Activated T-cell treated with anti-CD3 and anti-CD28 coated beads for 48 hours (primary cell): ENCODE results near the gene KSR2.
"Not testable (repeated sequence)": the region's sequence is repeated elsewhere in the genome, so short reads cannot be mapped to it uniquely, and the experiment has no call there.

Source experiments
- DNase-seq: peaks from one replicate; pipeline ENCODE4 v3.0.0-alpha.2; 2020; ENCODE audit warnings: low read depth

KSR2 gene

DNA sequence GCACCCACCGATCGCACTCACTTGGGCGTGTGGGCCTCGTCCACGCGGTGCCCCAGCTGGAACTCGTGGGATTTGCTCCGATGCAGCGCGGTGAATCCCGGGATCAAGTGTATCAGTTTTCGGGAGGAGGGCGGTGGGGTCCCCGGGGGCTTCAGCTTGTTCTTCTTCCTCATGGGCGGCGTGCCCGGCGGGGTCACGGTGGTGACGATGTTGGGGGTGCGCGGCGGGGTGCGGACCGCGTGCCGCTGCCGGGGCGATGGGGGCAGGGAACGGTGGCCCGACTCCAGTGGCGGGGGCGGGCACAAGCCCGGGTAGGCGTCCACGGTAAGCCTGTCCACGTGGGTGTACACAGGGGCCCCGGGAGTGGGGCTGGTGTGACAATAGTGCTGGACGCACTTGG, 207.8 kb downstream of the KSR2 start:
- no peak for DNase-seq

DNA sequence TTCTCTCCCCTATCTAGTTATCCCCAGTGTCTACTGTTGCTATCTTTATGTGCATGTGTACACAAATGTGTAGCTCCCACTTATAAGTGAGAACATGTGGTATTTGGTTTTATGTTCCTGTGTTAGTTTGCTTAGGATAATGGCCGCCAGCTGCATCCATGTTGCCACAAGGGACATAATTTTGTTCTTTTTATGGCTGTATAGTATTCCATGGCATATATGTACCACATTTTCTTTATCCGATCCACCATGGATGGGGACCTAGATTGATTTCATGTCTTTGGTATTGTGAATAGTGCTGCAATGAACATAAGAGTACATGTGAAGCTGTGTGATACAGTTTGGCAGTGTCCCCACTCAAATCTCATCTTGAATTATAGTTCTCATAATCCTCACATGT, 218.1 kb downstream of the KSR2 start:
- no peak for DNase-seq

DNA sequence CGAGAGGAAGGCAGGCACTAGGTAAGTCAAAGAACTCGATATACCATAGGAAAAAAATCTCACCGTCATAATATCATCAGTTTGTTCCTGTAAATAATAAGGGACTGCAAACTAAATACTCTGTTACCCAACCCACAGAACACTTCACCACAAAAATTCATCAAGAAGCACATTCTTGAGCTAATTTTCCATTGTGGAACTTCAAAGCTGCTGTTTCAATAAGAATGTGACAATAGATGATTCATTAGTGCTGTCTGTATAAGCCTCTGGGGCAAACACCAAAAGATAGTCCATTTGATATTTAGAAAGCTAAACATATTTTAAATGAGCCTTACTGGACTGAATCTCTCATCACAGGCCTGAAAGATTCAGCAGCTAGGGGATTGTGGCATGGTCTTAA, 219.4 kb downstream of the KSR2 start:
- DNase-seq = no peak

DNA sequence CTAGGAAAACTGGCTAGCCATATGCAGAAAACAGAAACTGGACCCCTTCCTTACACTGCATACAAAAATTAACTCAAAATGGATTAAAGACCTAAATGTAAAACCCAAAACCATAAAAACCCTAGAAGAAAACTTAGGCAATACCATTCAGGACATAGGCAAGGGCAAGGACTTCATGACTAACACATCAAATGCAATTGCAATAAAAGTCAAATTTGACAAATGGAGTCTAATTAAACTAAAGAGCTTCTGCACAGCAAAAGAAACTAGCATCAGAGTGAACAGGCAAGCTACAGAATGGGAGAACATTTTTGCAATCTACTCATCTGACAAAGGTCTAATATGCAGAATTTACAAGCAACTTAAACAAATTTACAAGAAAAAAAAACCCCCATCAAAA, 222.4 kb downstream of the KSR2 start:
- not testable (repeated sequence) for DNase-seq

DNA sequence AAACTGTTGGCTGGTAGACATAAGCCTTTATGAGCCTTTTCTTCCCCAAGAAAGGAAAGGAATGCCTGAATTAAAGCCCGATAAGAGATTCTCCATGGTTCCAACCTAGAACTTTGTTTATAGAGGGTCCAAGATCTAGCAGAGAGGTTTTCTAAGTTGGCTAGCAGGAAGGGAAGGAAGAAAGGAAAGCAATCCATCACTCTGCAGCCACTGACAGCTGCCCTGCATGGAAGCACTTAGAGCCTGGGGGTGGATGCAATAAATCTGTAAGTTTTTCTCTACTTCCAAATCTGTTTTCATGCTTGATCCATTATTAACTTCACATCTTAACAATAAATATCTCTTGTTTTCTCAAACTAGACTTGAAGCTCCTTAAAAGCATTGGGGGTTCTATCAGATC, 224.4 kb downstream of the KSR2 start:
- no peak for DNase-seq

DNA sequence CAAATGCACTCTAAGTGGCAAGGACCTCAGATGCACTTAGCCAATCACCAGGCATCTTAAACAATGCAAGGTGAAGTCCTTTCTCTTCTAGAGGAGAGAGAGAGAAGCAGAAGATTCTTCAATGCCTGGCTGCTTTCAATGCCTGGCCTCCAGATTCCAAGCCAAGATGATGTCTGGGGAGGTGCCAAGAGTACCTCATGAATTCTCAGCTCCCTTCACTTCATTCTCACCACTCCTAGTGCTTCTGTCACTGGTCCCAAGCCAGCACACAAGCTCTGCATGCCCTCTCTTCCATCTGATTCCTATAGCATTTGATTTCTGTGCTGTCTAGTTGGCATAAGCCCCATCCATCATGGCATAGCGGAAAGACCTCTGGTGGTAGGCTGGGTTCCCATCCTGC, 225.0 kb downstream of the KSR2 start:
- no peak for DNase-seq

DNA sequence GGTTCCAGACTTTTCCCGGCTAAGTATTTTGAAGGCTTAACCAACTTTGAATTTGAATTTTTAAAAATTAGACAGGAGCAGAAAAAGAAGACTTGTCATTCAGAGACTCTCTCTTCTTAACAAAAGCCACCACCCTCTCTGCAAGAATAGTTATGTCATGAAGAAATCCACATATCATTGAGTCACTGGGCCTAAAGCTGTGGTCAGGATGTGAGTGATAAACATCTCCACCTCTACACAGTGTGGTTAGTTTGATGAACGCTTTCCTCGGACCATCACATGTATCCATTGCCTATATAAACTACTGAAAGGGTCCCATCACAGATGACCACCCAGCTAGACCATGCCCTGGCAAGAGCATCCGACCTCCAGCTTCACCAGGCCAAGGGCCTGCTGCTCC, 226.1 kb downstream of the KSR2 start:
- no peak for DNase-seq

DNA sequence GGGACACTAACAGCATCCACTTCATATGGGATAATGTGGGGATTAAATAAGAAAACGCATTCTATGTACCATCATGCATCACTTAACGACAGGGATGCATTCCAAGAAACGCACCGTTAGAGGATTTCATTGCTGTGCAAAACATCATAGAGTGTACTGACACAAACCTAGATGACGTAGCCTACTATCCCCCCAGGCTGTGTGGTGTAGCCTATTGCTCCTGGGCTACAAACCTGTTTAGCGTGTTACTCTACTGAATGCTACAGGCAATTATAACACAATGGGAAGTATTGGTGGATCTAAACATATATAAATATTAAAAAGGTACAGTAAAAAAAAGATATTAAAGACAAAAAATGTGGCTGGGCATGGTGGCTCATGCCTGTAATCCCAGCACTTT, 230.6 kb downstream of the KSR2 start:
- DNase-seq = no peak

DNA sequence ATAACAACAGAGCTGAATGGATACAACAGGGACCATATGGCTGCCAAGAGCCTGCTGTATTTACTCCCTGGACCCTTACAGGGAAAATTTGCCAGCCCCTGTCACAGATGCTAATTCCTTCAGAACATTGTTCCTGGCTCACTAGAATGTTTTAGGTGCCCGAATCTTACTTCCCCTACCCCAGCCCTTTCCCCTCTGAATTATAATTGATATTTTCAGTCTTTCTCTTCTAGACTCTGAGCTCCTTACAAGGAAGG, 235.3 kb downstream of the KSR2 start:
- no peak for DNase-seq

DNA sequence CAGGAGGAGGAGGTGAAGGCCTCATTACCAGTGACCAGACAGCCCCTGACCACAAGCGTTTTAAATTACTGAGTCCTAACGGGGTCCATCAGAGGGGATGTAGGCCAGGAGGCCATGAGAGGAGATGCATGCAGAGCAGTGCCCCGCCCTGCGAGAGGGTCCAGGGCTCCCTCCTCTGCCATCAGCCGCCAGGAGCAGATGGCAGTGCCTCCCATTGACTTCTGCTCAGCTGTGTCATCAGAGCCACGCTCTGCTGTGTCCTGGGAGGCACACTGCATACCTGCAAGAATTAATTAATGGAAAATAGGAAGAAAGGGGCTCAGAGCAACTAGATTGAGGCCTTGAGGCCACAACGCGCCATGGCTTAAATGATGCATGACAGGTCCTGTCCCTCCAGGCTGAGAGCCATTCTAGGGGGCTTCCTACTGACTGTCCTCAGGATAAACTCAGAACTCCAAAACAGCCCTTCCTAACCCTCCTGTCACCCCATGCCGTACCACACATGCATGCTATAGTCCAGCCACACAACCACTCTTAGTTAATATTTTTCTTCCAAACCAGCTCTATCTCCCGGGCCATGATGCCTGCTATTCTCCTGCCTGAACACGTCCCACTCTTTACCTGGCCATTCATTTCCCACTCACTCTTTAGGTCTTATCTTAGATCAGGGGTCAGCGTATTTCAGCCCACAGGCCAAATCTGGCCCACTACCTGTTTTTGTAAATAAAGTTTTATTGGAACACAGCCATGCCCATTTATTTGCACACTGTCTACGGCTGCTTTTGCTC, 235.8 kb downstream of the KSR2 start:
- DNase-seq = no peak

DNA sequence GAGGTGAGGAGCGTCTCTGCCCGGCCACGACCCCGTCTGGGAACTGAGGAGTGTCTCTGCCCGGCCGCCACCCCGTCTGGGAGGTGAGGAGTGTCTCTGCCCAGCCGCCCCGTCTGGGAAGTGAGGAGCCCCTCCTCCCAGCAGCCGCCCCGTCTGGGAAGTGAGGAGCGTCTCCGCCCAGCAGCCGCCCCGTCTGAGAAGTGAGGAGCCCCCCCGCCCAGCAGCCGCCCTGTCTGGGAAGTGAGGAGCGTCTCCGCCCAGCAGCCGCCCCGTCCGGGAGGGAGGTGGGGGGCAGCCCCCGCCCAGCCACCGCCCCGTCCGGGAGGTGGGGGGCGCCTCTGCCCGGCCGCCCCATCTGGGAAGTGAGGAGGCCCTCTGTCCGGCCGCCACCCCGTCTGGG, 237.7 kb downstream of the KSR2 start:
- DNase-seq = not testable (repeated sequence)

DNA sequence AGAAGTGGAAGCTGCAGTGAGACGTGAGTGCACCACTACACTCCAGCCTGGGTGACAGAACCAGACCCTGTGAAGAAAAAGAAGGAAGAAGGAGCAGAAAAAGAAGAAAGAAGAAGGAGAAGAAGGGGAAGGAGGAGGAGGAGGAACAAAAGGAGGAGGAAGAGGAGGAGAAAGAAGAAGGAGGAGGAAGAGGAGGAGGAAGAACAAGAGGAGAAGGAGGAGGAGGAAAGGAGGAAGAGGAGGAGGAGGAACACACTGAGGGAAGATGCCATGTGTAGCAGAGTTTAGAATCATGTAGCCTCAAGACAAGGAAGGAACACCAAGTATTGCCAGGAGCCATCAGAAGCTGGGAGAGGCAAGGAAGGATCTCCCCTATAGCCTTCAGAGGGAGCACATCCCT, 241.5 kb downstream of the KSR2 start:
- no peak for DNase-seq

DNA sequence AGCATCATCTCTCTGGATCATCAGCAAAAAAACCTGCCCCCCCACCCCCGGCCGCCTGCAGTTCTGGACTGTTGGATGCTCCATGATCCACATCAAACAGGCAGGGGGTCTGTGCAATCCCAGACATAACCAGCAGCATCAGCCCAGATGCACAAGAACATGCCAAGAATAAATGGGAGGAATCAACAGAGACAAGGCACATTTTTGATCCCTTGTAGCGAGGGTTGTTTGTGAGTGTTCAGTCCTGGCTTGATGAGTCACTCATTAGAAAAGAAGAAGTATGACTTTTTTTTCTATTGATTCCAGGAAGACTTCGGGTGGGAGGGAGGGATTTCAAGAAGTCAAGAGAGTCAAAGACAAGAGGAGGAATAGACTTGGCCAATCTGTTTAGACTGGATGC, 244.2 kb downstream of the KSR2 start:
- no peak for DNase-seq

DNA sequence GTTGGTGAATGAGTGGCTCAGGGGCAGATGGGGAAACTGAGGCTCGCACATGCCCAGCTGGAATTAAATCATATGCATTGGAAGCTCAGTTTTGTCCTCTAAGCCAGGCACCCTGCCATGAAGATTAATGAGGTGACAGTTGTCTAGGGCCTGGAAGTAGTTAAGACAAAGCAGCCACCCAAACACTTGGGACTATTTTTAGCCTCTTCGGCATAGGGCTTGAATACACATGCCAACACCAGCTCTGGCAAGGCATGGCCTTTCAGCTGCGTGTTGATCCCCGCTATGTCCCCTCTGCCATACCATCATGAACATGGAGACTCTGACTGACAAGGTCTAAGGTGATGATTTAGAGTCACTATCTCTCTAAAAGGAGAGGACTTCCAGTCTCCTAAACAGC, 250.2 kb downstream of the KSR2 start:
- DNase-seq = no peak

DNA sequence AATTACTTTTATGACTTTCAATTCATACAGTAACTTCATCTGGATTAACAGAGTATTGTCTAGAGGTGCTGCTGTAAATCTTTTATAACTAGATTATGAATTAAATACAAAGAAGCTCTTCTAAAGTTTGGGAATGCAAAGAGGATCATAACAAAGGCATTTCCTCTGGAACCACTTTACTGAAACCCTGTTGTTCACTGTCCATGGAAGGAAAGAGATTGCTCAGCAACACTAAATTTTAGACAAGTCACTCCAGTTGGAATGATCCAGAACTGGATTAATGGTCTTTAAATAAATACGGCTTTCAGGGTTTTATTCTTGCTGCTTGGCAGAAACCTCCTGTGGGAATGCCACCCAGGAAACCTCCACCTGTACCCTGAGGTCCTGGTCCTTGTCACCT, 250.6 kb downstream of the KSR2 start:
- no peak for DNase-seq

DNA sequence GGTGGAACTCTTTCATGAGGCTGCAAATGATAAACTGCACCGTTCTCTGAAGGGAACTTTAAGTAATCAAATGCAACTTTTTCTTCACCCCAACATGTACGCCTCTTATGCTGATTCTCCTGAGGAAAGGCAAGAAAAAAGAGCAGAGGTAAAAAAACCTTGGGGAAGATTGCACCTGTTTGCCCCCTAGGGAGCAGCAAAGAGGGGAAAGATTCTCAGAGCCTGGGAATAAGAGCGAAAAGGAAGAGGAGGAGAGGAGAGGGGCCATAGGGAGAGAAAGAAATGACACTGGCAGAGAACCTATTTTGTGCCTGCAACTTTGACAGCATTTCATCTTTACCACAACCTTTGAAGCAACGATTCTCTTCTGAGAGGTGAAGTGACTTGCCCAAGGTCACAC, 254.6 kb downstream of the KSR2 start:
- no peak for DNase-seq

DNA sequence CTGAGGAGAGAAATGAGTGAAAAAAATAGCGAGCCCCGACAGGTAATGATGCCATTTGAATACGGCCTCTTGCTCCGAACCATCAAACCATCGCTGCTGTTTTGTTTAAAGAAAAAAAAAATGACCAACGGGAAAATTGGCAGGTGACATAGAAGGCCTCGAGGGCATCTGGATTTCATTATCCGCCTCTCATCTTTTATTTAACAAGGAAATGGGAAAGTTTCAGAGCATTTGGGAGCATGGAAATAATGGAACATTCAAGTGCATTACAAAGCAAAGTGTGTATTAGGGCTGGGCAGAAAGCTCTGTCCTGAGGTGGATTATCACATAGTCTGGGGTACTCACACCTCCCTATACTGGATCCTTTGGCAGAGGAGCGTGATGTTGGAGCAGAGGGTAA, 258.7 kb downstream of the KSR2 start:
- no peak for DNase-seq

DNA sequence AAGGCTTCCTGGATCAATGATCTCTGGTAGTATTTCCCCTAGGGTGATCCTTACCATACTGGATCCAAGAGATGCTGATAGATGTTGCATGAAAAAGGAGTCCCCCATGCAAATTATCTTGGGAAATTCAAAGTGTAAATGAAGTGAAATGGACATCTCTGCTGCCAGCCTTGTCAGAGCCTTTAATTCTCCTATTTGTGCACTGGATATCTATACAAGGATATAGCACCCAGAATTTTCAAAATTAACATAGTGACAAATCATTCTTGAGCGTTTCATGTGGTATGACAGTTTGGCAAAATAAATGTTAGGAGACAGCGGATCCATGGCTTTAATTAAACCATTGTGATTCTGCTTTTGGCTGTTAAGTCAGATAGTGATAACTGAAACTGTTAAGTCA, 260.9 kb downstream of the KSR2 start:
- DNase-seq = no peak

DNA sequence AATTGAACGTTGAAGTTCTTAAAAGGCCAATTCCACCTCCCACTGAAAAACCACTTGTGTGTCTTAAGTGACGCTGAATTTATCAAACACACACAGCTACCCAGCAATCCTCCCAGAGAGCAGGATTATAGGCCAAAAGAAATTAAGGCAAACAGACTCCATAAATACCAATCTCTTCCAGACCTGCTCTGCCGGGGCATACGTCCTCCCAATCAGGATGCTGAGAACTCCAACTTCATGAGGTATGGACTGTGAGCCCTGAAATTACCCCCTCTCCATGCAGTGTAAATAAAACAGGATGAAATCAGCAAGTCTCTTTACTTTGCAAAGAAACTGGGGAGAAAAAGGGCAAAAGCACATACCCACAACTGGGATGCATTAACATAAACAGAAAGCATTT, 265.2 kb downstream of the KSR2 start:
- DNase-seq = no peak

DNA sequence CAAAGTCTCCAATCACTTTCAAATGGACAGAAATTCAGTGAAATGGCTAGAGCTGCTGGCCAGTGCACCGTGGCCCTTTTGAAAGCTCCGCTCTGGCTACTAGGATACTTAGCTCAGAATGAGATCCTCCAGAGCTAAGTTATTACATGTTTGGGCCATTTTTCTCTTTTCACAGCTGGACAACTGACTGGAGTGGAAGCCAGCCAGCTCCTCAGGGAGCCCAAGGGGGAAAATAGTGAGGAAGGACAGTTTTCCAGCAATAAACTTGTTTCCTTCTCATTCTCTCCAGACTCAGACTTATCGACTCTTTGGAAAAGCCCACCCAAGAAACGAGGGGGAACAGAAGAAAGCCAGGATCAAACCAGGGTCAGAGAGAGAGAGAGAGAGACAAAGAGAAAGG, 266.0 kb downstream of the KSR2 start:
- no peak for DNase-seq

DNA sequence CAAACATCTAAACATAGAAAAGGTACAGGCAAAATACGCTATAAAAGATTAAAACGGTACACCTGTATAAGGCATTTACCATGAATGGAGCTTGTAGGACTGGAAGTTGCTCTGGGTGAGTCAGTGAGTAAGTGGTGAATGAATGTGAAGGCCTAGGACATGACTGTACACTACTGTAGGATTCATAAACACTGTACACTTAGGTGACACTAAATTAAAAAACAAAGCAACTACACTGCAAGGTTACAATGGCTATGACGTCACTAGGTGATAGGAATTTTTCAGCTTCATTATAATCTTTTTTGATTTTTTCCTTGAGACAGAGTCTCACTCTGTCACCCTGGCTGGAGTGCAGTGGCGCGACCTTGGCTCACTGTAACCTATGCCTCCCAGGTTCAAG, 269.2 kb downstream of the KSR2 start:
- DNase-seq = no peak

DNA sequence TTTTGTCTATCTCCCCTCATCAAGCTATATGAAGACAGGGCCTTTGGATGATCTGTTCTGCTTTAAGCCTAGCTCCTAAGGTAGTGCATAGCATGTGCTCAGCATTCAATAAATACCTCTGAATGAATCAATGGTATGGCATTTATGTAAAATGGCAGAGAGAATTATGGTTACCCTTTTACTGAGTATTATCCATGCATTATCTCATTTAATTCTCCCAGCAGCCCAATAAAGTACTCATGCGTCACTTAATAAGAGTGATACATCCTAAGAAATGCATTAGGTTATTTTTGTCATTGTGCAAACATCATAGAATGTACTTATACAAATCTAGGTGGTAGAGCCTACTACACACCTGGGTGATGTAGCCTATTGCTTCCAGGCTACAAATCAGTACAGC, 269.7 kb downstream of the KSR2 start:
- no peak for DNase-seq

DNA sequence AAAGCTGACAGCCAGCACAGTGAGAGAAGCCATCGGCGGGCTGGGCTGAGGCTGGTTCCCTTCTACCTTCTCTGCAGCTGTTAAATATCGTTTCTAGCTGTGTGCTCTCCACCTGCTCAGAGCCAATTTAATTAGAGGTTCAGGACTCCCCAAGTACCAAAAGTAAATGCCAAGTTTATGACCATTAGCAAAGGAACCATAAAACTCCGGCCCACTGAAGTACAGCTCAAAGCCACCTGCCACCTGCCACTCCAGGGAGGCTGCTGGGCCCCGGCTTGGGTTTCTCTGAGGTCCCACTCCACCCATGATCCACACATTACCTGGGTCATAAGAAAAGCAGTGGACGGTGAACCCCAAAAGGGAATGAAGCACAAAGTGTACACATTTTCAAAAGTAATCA, 272.8 kb downstream of the KSR2 start:
- no peak for DNase-seq

DNA sequence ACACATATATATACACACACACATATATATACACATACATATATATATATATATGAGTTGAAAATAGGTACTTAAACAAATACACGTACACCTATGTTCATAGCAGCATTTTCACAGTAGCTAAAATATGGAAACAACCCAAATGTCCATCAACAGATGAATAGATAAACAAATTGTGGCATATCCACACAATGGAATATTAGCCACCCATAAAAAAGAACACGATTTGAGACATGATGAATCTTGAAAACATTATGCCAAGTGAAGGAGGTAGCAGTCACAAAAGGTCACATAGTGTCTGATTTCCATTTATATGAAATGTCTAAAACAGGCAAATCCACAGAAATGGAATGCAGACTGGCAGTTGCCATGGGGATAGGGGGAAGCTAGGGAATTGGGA, 276.3 kb downstream of the KSR2 start:
- no peak for DNase-seq

DNA sequence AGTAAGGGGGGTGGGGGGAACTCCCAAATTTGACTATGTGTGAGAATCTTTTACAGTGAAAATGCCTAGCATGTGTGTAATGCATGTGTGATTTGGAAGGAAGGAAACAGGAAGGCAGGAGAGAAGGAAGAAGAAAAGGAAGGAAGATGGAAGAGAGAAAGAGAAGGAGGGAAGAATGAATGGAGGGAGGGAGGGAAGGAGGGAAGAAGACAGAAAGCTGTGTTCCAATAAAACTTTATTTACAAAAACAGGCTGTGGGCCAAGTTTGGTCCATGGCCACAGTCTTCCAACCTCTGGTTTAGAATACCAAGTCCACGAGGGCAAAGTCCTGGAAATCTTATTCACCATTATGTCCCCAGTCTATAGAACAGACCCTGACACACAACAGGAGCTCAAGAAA, 278.9 kb downstream of the KSR2 start:
- DNase-seq = no peak
